ENCODE data around the gene AMBP.

AMBP gene

GRCh38 chr9:114029311-114030170 lies 48.6 kb downstream of the AMBP start:
- DNase-seq: no peak

DNA sequence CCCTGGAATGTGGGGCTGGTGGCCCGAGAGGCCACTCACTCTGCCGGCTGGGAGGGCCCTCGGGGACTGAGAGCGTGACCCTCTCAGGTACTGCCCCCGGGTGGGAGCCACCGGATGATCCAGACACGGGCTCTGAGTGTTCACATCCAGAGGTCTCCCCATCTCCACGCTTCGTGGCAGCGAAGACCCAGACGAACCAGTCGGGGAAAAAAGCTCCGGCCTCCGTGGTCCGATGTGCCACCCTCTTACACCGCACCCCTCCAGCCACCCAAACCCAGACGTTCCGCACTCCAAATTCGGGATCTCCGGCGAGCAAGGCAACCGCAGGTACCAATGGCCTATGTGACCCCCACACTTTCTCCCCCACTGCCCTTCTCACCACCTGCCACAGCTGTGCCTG lies 49.5 kb downstream of the AMBP start:
- no peak for DNase-seq

DNA sequence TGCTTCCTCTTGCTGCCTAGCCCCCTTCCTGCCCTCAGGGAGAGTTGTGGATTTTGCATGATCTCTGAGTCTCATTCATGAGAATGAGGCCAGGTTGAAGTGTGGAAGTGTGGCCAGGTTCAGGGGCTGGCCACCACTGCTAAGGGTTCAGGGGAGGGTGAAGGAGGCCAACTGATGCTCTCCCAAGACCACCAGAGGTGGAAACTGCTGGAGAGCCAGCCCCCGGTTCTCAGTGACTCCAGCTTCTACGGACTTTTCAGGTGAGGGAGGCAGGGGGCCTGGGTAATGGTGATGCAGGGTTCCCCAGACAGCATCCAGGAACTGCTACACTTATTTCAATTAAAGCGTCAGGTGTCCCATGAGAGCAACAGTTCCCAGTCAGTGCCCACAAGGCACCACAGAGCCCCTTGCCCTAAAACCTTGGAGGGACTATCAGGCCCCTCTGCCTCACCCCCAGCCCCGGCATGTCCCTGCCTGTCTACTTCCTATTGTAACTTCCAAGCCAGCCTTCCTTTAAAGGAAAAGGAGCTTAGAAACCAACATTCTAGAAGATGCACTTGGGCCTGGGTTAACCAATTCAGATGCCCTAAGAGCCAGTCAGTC lies 50.1 kb downstream of the AMBP start:
- no peak for DNase-seq

- no peak for DNase-seq
Observed at GRCh38 chr9:114027159-114027862, 50.8 kb downstream of the AMBP start.

DNA sequence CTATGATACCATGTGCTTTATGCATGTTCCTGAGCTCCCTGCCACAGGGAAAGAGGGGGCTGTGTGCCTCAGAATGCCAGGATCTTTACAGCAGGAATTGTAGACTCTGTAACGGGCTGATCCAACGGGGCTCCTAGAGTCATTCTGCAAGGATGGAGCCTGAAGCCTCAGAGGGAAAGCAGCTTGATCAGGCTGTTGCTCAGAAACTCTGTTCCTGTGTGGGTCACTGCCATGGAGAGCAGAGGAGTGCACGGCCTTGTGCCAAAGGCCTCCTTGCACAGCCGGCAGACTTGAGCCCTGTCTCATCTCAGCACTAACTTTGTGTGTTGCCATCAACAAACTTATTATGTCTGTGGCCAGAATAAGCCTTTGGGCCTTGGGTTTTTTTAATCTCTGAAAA lies 51.8 kb downstream of the AMBP start:
- no peak for DNase-seq

DNA sequence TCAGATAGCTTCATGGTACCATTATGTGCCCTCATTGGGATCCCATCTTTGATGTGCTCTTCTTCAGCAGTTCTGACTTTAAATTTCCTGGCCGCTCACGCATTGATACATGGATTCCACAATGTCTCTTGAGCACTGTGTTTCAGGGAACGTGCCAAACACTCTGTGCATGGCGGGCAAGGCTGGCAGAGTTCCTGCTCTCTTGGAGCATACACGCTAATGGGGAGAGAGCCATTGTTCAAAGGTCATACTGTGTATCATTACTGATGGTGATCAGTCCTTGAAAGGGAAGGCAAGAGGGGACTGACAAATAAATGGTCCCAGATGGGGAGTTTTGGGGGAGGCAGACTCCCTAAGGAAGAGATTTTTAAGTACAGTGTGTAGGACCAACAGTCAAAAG lies 52.3 kb downstream of the AMBP start:
- no peak for DNase-seq

GRCh38 chr9:114025196-114025753 lies 52.8 kb downstream of the AMBP start:
- DNase-seq: no peak

- no peak for DNase-seq
Observed at GRCh38 chr9:114023961-114024360, 54.1 kb downstream of the AMBP start.

DNA sequence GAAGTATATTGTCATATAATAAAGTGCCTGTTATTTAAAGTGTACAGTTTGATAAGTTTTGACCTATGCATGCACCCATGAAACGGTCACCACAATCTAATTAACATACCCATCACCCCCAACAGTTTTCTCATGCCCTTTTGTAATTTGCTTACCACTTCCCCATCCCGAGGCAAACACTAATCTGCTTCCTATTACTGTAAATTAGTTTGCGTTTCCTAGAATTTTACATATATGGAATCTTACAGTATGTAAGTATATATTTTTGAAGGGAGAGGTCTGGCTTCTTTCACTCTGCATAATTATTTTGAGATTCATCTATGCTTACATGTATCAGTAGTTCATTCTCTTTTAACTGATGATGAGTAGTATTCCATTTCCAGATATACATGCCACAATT lies 56.5 kb downstream of the AMBP start:
- DNase-seq: no peak

- no peak for DNase-seq
Observed at GRCh38 chr9:114017741-114018715, 60.1 kb downstream of the AMBP start.

DNA sequence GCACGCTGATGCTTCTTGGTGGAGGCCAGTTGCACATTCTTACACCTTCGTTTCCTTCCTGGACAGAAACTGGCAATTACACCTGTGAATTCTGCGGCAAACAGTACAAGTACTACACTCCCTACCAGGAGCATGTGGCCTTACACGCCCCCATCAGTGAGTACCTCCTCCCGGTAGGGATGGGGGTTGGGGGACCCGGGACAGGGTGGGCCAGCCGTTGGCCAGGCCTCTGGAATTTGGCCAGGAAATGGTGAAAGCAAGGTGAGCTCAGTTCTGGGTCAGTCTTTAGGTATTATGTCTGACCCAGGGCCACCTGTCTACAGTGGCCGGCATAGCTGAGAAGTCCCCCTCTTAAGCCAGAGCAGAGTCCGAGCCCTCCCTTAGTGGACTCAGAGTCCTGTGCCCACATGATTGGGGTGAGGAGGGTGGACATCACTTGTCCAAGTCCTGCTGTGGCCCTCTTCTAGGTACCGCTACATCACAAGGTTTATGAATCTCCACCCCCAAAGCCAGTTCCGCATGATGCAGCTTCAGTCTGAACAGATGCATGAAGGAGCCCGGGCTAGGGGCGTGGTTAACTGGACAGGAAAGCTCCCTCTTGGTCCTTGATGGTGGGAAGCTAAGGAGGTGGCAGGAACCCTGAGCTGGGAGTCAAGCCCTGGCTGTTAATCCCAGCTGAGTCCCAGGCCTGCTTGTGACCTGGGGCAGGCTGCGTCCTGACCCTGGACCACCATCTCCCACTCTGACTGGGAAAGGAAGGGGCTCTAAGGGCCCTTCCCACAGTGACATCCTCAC lies 61.3 kb downstream of the AMBP start:
- no peak for DNase-seq

- no peak for DNase-seq
Observed at GRCh38 chr9:114016101-114016500, 62.0 kb downstream of the AMBP start.

DNA sequence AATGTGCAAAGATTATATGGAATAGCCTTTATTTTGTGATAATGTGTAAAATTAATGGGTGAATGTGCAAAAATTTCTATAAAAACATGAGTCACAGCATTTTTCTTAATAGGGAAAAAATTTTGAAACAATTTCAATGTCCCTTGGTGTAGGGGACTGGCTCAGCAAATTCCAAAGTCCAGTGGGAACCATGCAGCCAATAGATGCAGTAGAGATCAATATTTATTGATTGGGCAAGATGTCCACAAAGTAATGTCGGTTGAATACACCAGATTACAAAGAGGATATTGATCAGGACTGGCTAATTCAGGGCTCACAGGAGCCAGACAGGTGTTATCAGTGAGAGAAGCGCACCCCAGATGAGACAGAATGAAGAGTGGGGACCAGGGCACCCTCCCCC lies 62.5 kb downstream of the AMBP start:
- no peak for DNase-seq

GRCh38 chr9:114014044-114014443 lies 64.1 kb downstream of the AMBP start:
- DNase-seq: no peak

GRCh38 chr9:114012126-114012525 lies 66.0 kb downstream of the AMBP start:
- no peak for DNase-seq

- DNase-seq: no peak
Observed at GRCh38 chr9:114011313-114011712, 66.8 kb downstream of the AMBP start.

Measured in RPMI8226 (cell line).